AG09319 (cell line): ENCODE measurements around the gene TMED8.
A peak's percentile ranks its signal among the peaks of the same experiment; 100 is the strongest.
"Not testable (repeated sequence)": the region's sequence is repeated elsewhere in the genome, so short reads cannot be mapped to it uniquely, and the experiment has no call there.

Source experiments
- DNase-seq: peaks from one replicate; pipeline ENCODE4 v3.0.0-alpha.2; 2010; ENCODE audit warnings: low read depth; ENCODE audit errors: extremely low read depth
- CTCF ChIP-seq: IDR thresholded peaks from 2 replicates; pipeline ENCODE4 v1.5.1; 2011; ENCODE audit warnings: low read depth, mild to moderate bottlenecking, inconsistent platforms, low read length, moderate library complexity

Gene TMED8

GRCh38 chr14:77376771-77377501, at the start of gene TMED8, which contains the start of gene SAMD15:
Gene TMED8, minus strand, starts transcription at chr14:77377094. Its CDS starts 41 bp downstream, at chr14:77377053.
Gene SAMD15, plus strand, starts transcription at chr14:77377379. Its CDS starts 40 bp downstream, at chr14:77377419.
- DNase-seq = peak; percentile 44
- peak; percentile 22 for TF ChIP-seq CTCF

GRCh38 chr14:77426396-77426795, 49.5 kb upstream of the TMED8 start:
- no peak for DNase-seq
- TF ChIP-seq CTCF = no peak

- no peak for TF ChIP-seq CTCF
- DNase-seq = no peak
Observed at GRCh38 chr14:77424862-77425261, 48.0 kb upstream of the TMED8 start.

- no peak for DNase-seq
- TF ChIP-seq CTCF = no peak
Observed at GRCh38 chr14:77423423-77423822, 46.5 kb upstream of the TMED8 start, which contains the start of gene NOXRED1. Gene NOXRED1, minus strand, starts transcription at chr14:77423523. Its CDS starts 634 bp downstream, at chr14:77422889.

- TF ChIP-seq CTCF = no peak
- DNase-seq = no peak
Observed at GRCh38 chr14:77421201-77421600, 44.3 kb upstream of the TMED8 start.

GRCh38 chr14:77416836-77417235, 39.9 kb upstream of the TMED8 start:
- TF ChIP-seq CTCF = no peak
- no peak for DNase-seq

- DNase-seq = not testable (repeated sequence)
Observed at GRCh38 chr14:77416098-77416497, 39.2 kb upstream of the TMED8 start.

GRCh38 chr14:77415403-77416030, 38.6 kb upstream of the TMED8 start:
- DNase-seq = not testable (repeated sequence)
